Activated naive CD8-positive, alpha-beta T cell treated with anti-CD3 and anti-CD28 coated beads, Interleukin-2, amount 50 U/mL, for 24 hours (primary cell): Measurements from ENCODE around the gene ZNF618.

Experiments used
- ATAC-seq: fragments of 150-1000 bp; cut with Tn5 transposase; one replicate; pipeline ENCODE4 v1.10.0; 2021
- DNase-seq: peaks from one replicate; pipeline ENCODE4 v3.0.0; 2021
- H3K27ac Mint-ChIP-seq: one replicate; pipeline ENCODE4 v1.8.0; 2021; ENCODE audit warnings: mild to moderate bottlenecking, mixed read lengths
- H3K27me3 Mint-ChIP-seq: one replicate; pipeline ENCODE4 v1.8.0; 2021; ENCODE audit warnings: mixed read lengths
- H3K36me3 Mint-ChIP-seq: one replicate; pipeline ENCODE4 v1.8.0; 2021; ENCODE audit warnings: low read depth, mixed read lengths
- H3K4me1 Mint-ChIP-seq: one replicate; pipeline ENCODE4 v1.8.0; 2021; ENCODE audit warnings: mixed read lengths
- H3K4me3 Mint-ChIP-seq: one replicate; pipeline ENCODE4 v1.8.0; 2021; ENCODE audit warnings: mild to moderate bottlenecking, moderate library complexity, mixed read lengths
- H3K9me3 Mint-ChIP-seq: one replicate; pipeline ENCODE4 v1.8.0; 2021; ENCODE audit warnings: mixed read lengths

ZNF618 gene

DNA sequence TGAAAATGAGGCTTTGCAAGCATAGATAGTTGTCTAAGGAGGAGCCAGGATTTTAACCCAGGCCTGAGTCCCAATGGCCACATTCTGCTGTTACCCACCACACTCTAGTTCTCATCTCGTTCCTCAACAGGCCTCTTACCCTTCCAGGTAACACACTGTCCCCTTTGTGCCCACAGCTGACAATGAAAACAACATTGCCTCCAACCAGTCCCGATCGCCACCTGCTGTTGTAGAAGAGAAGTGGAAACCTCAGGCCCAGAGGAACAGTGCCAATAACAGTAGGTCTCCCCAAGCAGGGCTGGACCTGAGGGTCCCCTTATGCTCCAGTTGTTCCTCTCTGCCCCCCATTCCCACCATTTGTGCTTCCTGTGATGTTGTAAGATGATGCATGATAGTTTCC is 171.6 kb downstream of the ZNF618 start:
- H3K9me3 Mint-ChIP-seq: no peaks in the 10 kb centered on the region
- no peaks in the 10 kb centered on the region for H3K36me3 Mint-ChIP-seq
- H3K4me1 Mint-ChIP-seq: no peaks in the 10 kb centered on the region
- H3K4me3 Mint-ChIP-seq: no peak overlapping the region
- ATAC-seq (no peak), DNase-seq (no peak)
- no peak overlapping the region for H3K27ac Mint-ChIP-seq
- peaks cover 2% of the 10 kb centered on the region for H3K27me3 Mint-ChIP-seq

DNA sequence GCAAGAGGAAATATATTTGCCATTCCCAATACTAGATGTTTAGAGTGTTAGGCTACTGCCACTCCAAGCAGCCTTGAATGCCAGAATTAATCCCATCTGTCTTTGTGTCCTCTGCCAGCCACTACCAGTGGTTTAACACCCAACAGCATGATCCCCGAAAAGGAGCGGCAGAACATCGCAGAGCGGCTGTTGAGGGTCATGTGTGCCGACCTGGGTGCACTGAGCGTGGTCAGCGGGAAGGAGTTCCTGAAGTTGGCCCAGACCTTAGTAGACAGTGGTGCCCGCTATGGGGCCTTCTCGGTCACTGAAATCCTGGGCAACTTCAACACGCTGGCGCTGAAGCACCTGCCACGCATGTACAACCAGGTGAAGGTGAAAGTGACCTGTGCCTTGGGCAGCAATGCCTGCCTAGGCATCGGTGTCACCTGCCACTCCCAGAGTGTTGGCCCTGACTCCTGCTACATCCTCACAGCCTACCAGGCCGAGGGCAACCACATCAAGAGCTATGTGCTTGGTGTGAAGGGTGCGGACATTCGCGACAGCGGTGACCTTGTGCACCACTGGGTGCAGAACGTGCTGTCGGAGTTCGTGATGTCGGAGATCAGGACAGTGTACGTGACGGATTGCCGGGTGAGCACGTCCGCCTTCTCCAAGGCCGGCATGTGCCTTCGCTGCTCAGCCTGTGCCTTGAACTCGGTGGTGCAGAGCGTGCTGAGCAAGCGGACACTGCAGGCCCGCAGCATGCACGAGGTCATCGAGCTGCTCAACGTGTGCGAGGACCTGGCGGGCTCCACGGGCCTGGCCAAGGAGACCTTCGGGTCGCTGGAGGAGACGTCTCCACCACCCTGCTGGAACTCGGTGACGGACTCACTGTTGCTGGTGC is 172.7 kb downstream of the ZNF618 start:
- no peaks in the 10 kb centered on the region for H3K4me1 Mint-ChIP-seq
- H3K9me3 Mint-ChIP-seq: no peaks in the 10 kb centered on the region
- ATAC-seq: no peak
- peaks cover 2% of the 10 kb centered on the region for H3K27me3 Mint-ChIP-seq
- no peak overlapping the region for H3K27ac Mint-ChIP-seq
- H3K36me3 Mint-ChIP-seq: no peaks in the 10 kb centered on the region
- DNase-seq: no peak
- no peak overlapping the region for H3K4me3 Mint-ChIP-seq

- no peak overlapping the region for H3K27ac Mint-ChIP-seq
These were observed 173.5 kb downstream of the ZNF618 start for GRCh38 chr9:114049441-114050225.

GRCh38 chr9:114050226-114050568 is 174.1 kb downstream of the ZNF618 start:
- ATAC-seq: no peak
- no peak overlapping the region for H3K4me3 Mint-ChIP-seq
- no peaks in the 10 kb centered on the region for H3K4me1 Mint-ChIP-seq

More at GRCh38 chr9:114049441-114050225, 173.5 kb downstream of the ZNF618 start:
- Mint-ChIP-seq H3K4me3 (no peak overlapping the region), H3K4me1 (no peaks in the 10 kb centered on the region), H3K36me3 (no peaks in the 10 kb centered on the region), H3K27me3 (peaks cover 2% of the 10 kb centered on the region), H3K9me3 (no peaks in the 10 kb centered on the region)
- ATAC-seq (no peak), DNase-seq (no peak)

GRCh38 chr9:114050646-114051045 is 174.5 kb downstream of the ZNF618 start:
- Mint-ChIP-seq H3K36me3 (no peaks in the 10 kb centered on the region), H3K27ac (no peak overlapping the region)
- no peak for DNase-seq

More at GRCh38 chr9:114050226-114050568, 174.1 kb downstream of the ZNF618 start:
- Mint-ChIP-seq H3K27me3 (peaks cover 2% of the 10 kb centered on the region), H3K9me3 (no peaks in the 10 kb centered on the region), H3K36me3 (no peaks in the 10 kb centered on the region), H3K27ac (no peak overlapping the region)
- no peak for DNase-seq

DNA sequence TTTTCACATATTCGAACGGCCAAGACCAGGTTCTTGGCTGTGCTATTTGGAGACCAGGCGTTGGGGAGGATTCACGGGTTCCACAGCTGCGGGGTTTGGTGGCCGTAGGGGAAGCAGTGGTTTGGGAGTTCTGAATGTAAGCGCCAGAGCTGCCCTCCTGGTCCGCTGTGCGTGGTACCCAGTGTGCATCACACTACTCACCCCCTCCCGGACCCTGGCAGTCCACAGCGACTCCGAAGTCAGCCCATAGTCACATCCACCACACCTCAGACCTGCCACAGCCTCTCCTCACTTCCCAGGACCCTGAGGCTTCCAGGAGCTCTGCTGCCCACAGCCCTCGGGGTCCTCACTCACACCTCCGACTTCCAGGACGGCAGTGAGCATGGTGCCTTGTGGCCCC is 175.2 kb downstream of the ZNF618 start:
- Mint-ChIP-seq H3K9me3 (no peaks in the 10 kb centered on the region), H3K27me3 (peaks cover 2% of the 10 kb centered on the region), H3K4me1 (no peaks in the 10 kb centered on the region)

More at GRCh38 chr9:114050646-114051045, 174.5 kb downstream of the ZNF618 start:
- peaks cover 2% of the 10 kb centered on the region for H3K27me3 Mint-ChIP-seq
- H3K4me3 Mint-ChIP-seq: no peak overlapping the region
- no peaks in the 10 kb centered on the region for H3K9me3 Mint-ChIP-seq
- ATAC-seq: no peak
- H3K4me1 Mint-ChIP-seq: no peaks in the 10 kb centered on the region

GRCh38 chr9:114051706-114052105 is 175.6 kb downstream of the ZNF618 start:
- H3K36me3 Mint-ChIP-seq: no peaks in the 10 kb centered on the region
- ATAC-seq (no peak), DNase-seq (no peak)
- no peak overlapping the region for H3K4me3 Mint-ChIP-seq
- H3K27ac Mint-ChIP-seq: no peak overlapping the region
- no peaks in the 10 kb centered on the region for H3K4me1 Mint-ChIP-seq
- no peaks in the 10 kb centered on the region for H3K27me3 Mint-ChIP-seq
- no peaks in the 10 kb centered on the region for H3K9me3 Mint-ChIP-seq

More for the DNA sequence above, 175.2 kb downstream of the ZNF618 start:
- no peak overlapping the region for H3K4me3 Mint-ChIP-seq
- H3K27ac Mint-ChIP-seq: no peak overlapping the region
- DNase-seq (no peak), ATAC-seq (no peak)
- no peaks in the 10 kb centered on the region for H3K36me3 Mint-ChIP-seq

DNA sequence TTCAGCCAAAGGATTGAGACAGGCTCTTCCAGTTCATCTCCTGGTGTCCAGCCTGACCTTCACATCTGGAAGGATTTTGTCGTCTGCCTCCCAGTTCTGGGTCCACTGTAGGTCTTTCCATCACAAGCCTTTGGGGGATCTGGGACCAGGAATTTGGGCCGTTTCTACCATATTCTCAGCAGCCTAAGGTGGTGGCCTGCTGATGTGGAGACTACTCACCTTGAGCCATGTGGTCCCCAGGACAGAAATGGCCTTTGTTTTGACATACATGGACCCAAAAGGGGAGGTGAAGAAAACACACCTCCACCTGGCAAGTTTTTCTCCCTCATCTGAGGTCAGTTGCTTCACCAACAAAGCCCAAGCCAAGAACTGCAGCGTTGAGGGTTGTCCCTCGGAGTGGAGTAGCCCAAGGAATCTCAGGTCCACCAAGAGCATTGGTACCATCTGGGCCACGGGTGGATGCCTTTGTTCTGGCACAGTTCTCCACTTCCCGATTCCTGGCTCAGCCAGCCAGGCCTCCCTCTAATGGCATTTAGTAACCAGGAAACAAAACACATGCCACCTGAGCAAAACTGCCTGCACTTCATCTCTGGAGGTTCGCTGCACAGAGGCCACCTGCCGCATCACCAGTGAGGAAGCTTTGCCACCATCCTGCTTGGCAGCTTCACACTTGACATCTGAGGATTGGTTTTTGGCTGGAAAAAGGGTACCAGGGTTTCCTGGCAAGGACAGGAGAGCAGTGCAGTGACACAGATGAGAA is 177.3 kb downstream of the ZNF618 start:
- H3K36me3 Mint-ChIP-seq: no peaks in the 10 kb centered on the region

GRCh38 chr9:114054191-114054690 is 178.1 kb downstream of the ZNF618 start:
- DNase-seq (no peak), ATAC-seq (no peak)
- no peaks in the 10 kb centered on the region for H3K4me1 Mint-ChIP-seq
- H3K36me3 Mint-ChIP-seq: no peaks in the 10 kb centered on the region
- no peaks in the 10 kb centered on the region for H3K27me3 Mint-ChIP-seq
- no peak overlapping the region for H3K4me3 Mint-ChIP-seq
- no peaks in the 10 kb centered on the region for H3K9me3 Mint-ChIP-seq
- no peak overlapping the region for H3K27ac Mint-ChIP-seq

More for the DNA sequence above, 177.3 kb downstream of the ZNF618 start:
- DNase-seq: no peak
- Mint-ChIP-seq H3K4me3 (no peak overlapping the region), H3K27me3 (no peaks in the 10 kb centered on the region), H3K9me3 (no peaks in the 10 kb centered on the region), H3K27ac (no peak overlapping the region), H3K4me1 (no peaks in the 10 kb centered on the region)
- no peak for ATAC-seq

DNA sequence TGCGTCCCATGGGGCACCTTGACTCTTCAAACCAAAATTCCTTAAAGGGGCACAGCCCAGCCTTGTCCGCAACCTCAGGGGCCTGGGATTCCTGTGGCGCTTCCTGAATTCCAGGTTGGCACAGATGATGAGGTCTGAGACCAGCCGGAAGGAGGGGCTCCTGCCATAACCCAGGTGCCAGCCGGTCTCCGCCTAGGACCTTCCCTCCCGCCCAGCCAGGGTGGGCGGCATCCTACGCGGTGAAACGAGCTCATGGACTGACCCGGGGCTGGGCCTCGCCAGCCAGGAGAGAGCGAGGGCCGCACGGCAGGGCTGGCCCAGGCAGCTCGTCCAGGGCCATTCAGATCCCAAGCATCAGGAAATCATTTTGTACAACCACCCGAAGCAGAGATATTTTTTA is 179.0 kb downstream of the ZNF618 start:
- DNase-seq (no peak), ATAC-seq (no peak)
- Mint-ChIP-seq H3K4me1 (no peaks in the 10 kb centered on the region), H3K4me3 (no peak overlapping the region), H3K27ac (no peak overlapping the region), H3K9me3 (no peaks in the 10 kb centered on the region), H3K27me3 (no peaks in the 10 kb centered on the region), H3K36me3 (no peaks in the 10 kb centered on the region)

GRCh38 chr9:114055894-114056293 is 179.8 kb downstream of the ZNF618 start:
- H3K27me3 Mint-ChIP-seq: no peaks in the 10 kb centered on the region
- no peak overlapping the region for H3K4me3 Mint-ChIP-seq
- no peak overlapping the region for H3K27ac Mint-ChIP-seq
- ATAC-seq (no peak), DNase-seq (no peak)
- H3K4me1 Mint-ChIP-seq: no peaks in the 10 kb centered on the region
- H3K36me3 Mint-ChIP-seq: no peaks in the 10 kb centered on the region
- no peaks in the 10 kb centered on the region for H3K9me3 Mint-ChIP-seq

DNA sequence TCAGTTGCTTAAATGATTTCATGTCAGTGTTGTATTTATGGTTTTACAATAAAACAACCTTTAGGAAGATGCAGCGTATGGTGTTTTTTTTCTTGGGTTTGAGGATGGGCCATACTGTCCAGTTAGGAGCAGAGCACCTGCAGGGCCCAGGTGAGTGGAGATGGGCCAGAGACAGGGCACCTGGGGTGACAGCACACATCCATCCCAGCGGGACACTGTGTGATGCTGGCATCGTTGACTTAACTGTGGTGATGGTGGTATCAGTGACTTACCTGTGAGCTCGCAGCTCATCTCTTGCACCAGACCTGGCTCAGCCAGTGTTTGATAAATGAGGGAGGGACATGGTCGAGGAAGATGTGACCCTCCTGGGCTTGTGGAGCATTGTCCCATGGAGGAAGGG is 180.4 kb downstream of the ZNF618 start:
- no peak for DNase-seq
- no peaks in the 10 kb centered on the region for H3K4me1 Mint-ChIP-seq
- no peaks in the 10 kb centered on the region for H3K27me3 Mint-ChIP-seq
- H3K36me3 Mint-ChIP-seq: no peaks in the 10 kb centered on the region
- ATAC-seq: no peak
- H3K27ac Mint-ChIP-seq: no peak overlapping the region
- H3K9me3 Mint-ChIP-seq: no peaks in the 10 kb centered on the region
- H3K4me3 Mint-ChIP-seq: no peak overlapping the region

GRCh38 chr9:114057161-114057885 is 181.2 kb downstream of the ZNF618 start:
- Mint-ChIP-seq H3K4me1 (no peaks in the 10 kb centered on the region), H3K4me3 (no peak overlapping the region), H3K36me3 (no peaks in the 10 kb centered on the region), H3K9me3 (no peaks in the 10 kb centered on the region), H3K27me3 (no peaks in the 10 kb centered on the region), H3K27ac (no peak overlapping the region)
- ATAC-seq: no peak
- DNase-seq: no peak

DNA sequence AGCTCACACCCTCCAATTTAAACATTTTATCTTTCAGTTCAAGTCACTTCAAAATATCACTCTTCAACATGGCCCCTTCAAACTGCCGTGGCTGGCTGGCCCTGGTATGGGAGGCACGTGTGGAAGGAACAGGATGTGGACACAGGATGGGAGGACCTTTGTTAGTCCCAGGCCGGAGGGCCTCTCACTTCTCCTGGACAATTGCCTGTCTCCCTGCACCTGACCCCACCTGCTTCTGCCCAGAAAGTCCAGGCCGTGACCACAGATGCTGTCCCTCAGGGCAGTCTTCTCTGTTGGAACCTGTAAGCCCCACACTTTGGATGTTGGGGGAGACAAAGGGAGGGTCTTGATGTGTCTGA is 182.6 kb downstream of the ZNF618 start:
- Mint-ChIP-seq H3K27me3 (no peaks in the 10 kb centered on the region), H3K4me1 (no peaks in the 10 kb centered on the region), H3K27ac (no peak overlapping the region), H3K4me3 (no peak overlapping the region), H3K36me3 (no peaks in the 10 kb centered on the region), H3K9me3 (no peaks in the 10 kb centered on the region)
- no peak for DNase-seq
- no peak for ATAC-seq
